Measurements from ENCODE around the gene ADM.

- no peak for TF ChIP-seq EZH2phosphoT487 (conservative IDR thresholded peaks at IDR 0.05; ENCODE audit: low read length)
- TF ChIP-seq CTCF (IDR thresholded peaks at IDR 0.05; ENCODE audit: insufficient read depth, low read length, poor library complexity, severe bottlenecking), result no peak
These were observed 48.2 kb downstream of the ADM start for GRCh38 chr11:10352921-10353550.

Measured in SU-DHL-6 (cell line).